Astrocyte of the cerebellum (primary cell): ENCODE data around the gene C22orf31.

Experiments used
- DNase-seq: peaks from one replicate; pipeline ENCODE4 v3.0.0-alpha.2; 2011; ENCODE audit warnings: low read depth
- H3K4me3 ChIP-seq: 2 replicates; pipeline ENCODE4 v1.5.1; 2011; ENCODE audit warnings: mild to moderate bottlenecking, low read depth, low read length, moderate library complexity
- in situ Hi-C: cut with HindIII; loops from 2 replicates; pipeline ENCODE4 v1.10.0; 2017; ENCODE audit warnings: low sequenced_read_pairs
- TF ChIP-seq, protein P1 (sequence below): IDR thresholded peaks from 2 replicates; pipeline ENCODE4 v1.5.1; 2012; ENCODE audit warnings: low read length, low read depth, moderate library complexity, mild to moderate bottlenecking; ENCODE audit errors: missing control alignments

C22orf31 gene

DNA sequence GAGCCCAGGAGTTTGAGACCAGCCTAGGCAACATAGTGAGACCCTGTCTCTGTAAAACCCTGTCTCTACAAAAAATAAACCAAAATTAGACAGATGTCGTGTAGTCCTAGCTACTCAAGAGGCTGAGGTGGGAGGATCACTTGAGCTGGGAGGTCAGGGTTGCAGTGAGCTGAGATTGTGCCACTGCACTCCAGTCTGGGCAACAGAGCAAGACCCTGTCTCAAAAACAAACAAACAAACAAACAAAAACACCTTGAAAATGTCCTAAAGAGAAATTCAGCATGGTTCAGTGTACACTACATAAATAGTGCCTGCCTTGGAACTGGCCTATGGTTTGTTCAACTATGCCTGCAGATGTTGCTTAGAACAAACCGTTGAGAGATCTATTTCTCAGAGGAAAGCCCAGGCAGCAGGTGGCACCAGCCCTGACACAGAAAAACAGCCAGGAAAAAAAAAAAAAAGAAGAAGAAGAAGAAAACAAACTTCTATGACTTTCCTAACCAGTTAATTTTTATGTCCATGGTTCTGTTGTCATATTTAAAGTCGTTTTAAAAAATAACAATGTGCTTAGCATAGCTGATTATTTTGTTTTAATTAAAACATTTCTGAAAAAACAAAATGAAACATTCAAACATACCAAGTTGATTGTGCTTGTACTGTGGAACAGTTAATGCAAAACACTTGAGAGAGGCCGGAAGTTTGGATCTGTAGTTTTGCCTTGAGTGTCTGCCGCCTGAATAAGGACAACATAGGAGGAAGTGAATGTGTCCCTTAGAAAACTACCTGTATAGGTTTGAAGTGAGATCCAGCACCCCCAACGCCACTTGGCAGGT, 16.6 kb upstream of the C22orf31 start:
- H3K4me3 ChIP-seq: no peak overlapping the region
- no peak for DNase-seq
- TF ChIP-seq, protein P1, sequence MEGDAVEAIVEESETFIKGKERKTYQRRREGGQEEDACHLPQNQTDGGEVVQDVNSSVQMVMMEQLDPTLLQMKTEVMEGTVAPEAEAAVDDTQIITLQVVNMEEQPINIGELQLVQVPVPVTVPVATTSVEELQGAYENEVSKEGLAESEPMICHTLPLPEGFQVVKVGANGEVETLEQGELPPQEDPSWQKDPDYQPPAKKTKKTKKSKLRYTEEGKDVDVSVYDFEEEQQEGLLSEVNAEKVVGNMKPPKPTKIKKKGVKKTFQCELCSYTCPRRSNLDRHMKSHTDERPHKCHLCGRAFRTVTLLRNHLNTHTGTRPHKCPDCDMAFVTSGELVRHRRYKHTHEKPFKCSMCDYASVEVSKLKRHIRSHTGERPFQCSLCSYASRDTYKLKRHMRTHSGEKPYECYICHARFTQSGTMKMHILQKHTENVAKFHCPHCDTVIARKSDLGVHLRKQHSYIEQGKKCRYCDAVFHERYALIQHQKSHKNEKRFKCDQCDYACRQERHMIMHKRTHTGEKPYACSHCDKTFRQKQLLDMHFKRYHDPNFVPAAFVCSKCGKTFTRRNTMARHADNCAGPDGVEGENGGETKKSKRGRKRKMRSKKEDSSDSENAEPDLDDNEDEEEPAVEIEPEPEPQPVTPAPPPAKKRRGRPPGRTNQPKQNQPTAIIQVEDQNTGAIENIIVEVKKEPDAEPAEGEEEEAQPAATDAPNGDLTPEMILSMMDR: no peak
- in situ Hi-C loops: no loop called here

DNA sequence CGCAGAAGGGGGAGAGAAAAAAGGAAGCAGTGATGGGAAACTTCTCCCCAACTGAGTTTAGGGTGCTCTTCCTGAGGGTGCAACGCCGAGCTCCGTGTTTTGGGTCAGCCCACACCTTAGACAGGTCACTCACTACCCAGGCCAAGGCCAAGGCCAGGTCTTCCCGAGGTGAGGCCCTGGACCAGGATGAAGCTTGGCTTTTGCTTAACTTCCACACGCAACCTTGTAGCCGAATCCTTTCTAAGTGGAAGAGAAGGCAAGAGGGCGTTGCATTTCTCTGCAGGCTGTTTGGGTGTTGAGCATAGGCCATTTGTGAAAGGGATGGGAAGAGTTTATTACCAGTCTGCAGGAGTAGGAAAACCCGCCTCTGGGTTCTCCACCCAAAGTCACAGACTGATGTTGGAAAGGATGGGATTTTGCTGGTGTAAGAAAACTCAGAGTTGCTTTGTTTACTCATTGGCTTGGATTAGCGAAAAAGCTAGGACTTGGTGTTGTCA, 12.7 kb upstream of the C22orf31 start:
- in situ Hi-C loops: no loop called here
- DNase-seq: no peak
- TF ChIP-seq, protein P1: no peak
- H3K4me3 ChIP-seq: peak overlapping the region; percentile 56

DNA sequence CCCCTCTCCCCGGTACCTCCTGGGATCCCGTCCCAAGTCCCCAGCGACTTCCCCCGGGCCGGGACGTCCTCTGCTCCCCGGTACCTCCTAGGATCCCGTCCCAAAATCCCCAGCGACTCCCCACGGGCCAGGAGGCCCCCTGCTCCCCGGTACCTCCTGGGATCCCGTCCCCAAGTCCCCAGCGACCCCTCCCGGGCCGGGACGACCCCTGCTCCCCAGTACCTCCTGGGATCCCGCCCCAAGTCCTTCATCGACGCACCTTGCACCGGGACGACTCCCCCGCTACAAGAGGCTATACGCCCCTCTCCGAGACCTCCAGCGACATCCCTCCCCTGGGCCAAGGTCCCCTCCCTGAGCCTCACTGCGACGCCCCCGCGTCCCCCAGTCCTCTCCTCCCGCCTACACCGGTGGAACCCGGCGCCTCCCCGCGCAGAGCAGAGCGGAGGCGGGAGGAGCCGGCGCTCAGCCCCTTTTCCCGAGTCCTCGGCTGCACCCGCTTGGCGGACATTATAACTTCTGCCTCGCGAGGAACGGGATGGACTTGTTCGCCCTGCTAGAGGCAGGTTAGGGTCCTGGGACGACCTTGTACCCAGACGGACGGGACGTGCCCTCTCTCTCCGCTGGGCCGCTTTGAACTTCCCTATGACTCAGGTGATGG, 12.1 kb upstream of the C22orf31 start:
- no peak for DNase-seq

DNA sequence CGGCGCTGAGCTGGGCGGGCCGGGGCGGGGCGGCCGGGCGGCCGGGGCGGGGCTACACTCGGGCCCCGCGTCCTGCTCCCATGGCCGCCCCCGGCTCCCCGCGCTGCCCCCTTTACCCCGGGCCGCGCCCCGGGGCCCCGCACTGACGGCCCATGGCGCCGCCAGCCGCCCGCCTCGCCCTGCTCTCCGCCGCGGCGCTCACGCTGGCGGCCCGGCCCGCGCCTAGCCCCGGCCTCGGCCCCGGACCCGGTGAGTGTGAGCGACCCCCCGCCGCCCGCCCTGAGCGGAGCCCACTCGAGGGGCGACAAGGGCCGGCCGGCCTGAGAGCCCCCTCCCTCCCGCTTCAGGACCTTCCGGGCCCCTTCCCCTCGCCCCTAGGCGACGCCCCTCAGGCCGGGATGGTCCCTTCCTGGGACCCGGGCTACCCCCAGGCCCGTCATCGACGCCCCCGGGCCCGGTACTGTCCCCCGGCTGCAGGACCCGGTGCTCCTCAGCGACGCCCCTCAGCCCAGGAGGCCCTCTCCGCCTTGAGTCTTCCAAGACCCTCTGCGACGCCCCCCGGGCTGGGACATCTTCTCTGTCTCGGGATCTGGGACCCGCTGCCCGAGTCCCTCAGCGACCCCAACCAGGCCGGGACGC, 11.5 kb upstream of the C22orf31 start, which contains the start of gene KREMEN1:
Gene KREMEN1 (plus strand): TSS at position 57 of the 639 bp plus-strand sequence. CDS start 96 bp downstream, at position 153.
- H3K4me3 ChIP-seq: peak within 1 kb of the TSS; percentile 56
- no peak for DNase-seq
- TF ChIP-seq, protein P1: no peak
- in situ Hi-C loops: no loop called here

More for the DNA sequence above, 12.1 kb upstream of the C22orf31 start:
- TF ChIP-seq, protein P1: no peak
- in situ Hi-C loops: no loop called here
- H3K4me3 ChIP-seq: peak overlapping the region; percentile 56

DNA sequence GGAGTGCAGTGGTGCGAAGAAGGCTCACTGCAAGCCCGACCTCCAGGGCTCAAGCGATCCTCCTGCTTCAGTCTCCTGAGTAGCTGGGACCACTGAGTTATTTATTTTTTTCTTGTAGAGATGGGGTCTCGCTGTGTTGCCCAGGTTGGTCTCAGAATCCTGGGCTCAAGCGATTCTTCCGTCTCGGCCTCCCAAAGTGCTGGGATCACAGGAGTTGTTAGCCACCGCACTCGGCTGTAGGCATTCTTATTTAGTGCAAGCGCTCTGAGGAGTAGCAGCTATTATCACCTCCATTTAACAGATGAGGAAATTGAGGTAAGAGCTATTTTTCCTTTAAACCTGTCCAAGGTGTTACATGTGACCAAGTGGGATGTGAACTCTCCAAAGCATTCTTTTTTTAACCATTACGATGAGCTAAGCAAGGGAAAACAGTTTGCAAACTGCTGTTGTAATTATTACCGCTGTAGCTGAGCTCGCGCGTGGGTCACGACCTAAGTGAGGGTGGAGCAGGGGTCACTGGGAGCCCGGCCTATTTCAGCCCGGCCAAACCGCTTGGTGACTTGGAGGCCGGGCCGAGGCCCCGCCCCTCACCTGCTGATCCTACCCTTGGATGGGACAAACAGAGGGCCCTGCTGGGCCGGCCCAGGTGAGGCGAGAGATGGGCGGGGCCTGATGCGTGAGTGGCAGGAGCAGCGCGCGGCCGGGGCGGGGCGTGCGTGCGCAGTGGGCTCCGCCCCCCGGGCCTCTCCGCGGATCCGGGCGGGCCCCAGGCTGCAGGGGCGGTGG, 10.8 kb upstream of the C22orf31 start:
- no peak for DNase-seq
- peak overlapping the region; percentile 56 for H3K4me3 ChIP-seq
- in situ Hi-C loops: no loop called here
- TF ChIP-seq, protein P1: no peak
